ENCODE measurements around the gene PLPP3.

PLPP3 gene

GRCh38 chr1:56575865-56576264, 3.5 kb downstream of the PLPP3 start:
- DNase-seq: no peak

GRCh38 chr1:56574794-56575193, 4.6 kb downstream of the PLPP3 start:
- no peak for DNase-seq

- no peak for DNase-seq
Measured at GRCh38 chr1:56573311-56573710, 6.1 kb downstream of the PLPP3 start.

- no peak for DNase-seq
Measured at GRCh38 chr1:56572334-56573050, 6.9 kb downstream of the PLPP3 start.

GRCh38 chr1:56571448-56571847, 7.9 kb downstream of the PLPP3 start:
- no peak for DNase-seq

- no peak for DNase-seq
Measured at GRCh38 chr1:56570924-56571372, 8.4 kb downstream of the PLPP3 start.

GRCh38 chr1:56569661-56570060, 9.7 kb downstream of the PLPP3 start:
- no peak for DNase-seq

GRCh38 chr1:56566994-56567393, 12.4 kb downstream of the PLPP3 start:
- peak; percentile 71 for DNase-seq

- DNase-seq: no peak
Measured at GRCh38 chr1:56566061-56566744, 13.2 kb downstream of the PLPP3 start.

GRCh38 chr1:56564615-56565014, 14.7 kb downstream of the PLPP3 start:
- no peak for DNase-seq

- no peak for DNase-seq
Measured at GRCh38 chr1:56563568-56563967, 15.8 kb downstream of the PLPP3 start.

- no peak for DNase-seq
Measured at GRCh38 chr1:56562891-56563452, 16.4 kb downstream of the PLPP3 start.

GRCh38 chr1:56561227-56562019, 17.9 kb downstream of the PLPP3 start:
- DNase-seq: no peak

GRCh38 chr1:56557746-56558145, 21.6 kb downstream of the PLPP3 start:
- DNase-seq: no peak

- DNase-seq: no peak
Measured at GRCh38 chr1:56555448-56555847, 23.9 kb downstream of the PLPP3 start.

GRCh38 chr1:56553046-56553445, 26.3 kb downstream of the PLPP3 start:
- no peak for DNase-seq

GRCh38 chr1:56552349-56552748, 27.0 kb downstream of the PLPP3 start:
- no peak for DNase-seq

GRCh38 chr1:56551691-56552090, 27.7 kb downstream of the PLPP3 start:
- DNase-seq: no peak

- DNase-seq: no peak
Measured at GRCh38 chr1:56550859-56551188, 28.5 kb downstream of the PLPP3 start.

- no peak for DNase-seq
Measured at GRCh38 chr1:56550138-56550858, 29.1 kb downstream of the PLPP3 start.

- no peak for DNase-seq
Measured at GRCh38 chr1:56548571-56548970, 30.8 kb downstream of the PLPP3 start.

- DNase-seq: no peak
Measured at GRCh38 chr1:56547977-56548376, 31.4 kb downstream of the PLPP3 start.

- DNase-seq: no peak
Measured at GRCh38 chr1:56547473-56547872, 31.9 kb downstream of the PLPP3 start.

Data from retina (tissue), 1 donor.